ENCODE measurements around the gene LRP1B.
"Not testable (repeated sequence)": the region's sequence is repeated elsewhere in the genome, so short reads cannot be mapped to it uniquely, and the experiment has no call there.

The LRP1B gene

DNA sequence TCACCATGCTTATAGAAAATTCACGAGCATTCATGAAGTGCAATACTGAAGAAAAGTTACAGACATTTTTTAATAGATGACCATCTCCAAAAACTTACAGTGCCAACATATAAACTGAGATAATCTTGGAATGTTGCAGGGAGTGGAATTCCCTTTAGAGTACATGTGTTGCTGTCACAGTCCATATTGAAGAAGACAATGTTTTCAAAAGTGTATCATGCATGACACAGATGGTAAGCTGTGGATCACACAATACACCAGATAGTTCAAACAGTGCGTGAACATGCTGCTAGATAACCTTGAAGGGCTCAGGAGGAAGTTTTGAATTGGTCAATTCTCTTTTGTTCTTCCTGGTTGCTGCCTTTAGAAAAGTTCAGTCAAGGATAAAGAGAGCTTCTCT lies 1706.3 kb downstream of the LRP1B start:
- no peak for DNase-seq (ENCODE audit: low spot score)

DNA sequence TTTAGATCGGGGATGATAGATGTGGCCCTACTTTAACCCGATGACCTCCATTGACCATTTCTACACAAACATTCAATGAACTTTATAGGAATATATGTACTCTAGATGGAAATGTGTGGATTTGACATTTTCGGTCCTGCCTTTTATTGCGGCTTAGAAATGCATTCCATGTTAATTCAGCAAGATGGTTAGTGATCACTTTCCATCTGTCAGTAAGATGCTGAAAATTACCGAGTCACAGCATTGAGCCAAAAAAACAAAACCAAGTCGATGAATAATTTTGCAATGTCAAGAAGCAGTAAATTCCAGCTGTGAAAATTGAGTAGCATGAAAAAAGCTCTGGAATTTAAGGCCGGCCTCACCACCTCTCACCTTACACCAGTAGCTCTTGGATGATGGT lies 1708.1 kb downstream of the LRP1B start:
- DNase-seq (ENCODE audit: low spot score) = no peak

GRCh38 chr2:140417504-140417903 lies 1713.3 kb downstream of the LRP1B start:
- DNase-seq (ENCODE audit: low spot score) = no peak

DNA sequence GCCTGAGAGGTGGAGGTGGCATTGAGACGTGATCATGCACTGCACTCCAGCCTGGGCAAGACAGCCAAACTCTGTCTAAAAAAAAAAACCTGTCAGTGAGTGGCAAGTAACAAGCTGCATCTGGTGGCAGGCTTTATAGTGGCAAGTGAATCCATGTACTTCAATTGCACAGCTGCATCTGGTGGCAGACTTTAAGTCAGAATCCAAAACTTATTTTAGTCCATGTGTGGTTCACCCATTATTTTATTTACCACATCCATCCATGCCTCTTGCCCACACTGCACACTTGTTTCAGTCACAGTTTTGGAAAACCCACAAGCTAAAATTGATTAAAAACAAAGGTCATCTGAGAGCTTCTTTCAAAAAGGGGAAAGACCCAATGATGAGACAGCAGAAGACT lies 1714.2 kb downstream of the LRP1B start:
- no peak for DNase-seq (ENCODE audit: low spot score)

- not testable (repeated sequence) for DNase-seq (ENCODE audit: low spot score)
Observed at GRCh38 chr2:140415035-140415434, 1715.8 kb downstream of the LRP1B start.

DNA sequence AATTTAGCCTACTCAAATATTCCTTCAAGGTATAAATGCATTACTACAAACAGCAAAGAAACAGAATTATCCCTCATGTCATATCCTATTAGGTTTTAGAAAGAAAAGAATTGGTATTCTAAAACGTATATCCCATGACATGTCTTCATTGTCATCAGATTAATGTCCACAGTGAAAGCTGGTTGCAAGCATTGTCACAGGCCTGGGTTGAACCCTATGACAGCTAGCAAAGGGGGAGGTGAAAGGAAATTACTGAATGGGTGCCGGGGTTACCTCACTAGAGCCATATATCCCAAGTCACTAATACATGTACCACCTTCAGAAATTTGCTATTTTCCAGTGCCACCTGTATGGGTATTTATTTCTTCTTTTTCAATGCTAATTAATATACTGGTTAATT lies 1720.1 kb downstream of the LRP1B start:
- DNase-seq (ENCODE audit: low spot score) = no peak

DNA sequence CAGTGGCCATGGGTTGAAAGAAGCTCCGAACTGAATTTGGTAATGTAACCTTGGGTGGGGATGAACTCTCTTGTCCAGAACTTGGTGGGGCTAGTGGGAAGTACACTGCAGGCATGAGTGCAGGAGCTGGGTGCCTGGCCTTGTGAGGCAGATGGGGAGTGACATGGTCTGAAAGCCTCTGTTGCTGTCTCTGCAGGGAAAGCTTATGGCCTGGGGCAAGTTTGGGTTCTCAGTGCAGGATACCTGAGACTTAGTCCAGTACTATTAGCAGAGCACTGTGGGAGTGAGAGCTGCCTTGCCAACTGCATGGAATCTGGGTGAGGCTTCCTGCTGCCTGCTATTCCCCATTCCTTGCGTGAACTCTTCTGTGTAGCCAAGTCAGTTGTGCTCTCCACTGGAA lies 1729.8 kb downstream of the LRP1B start:
- no peak for DNase-seq (ENCODE audit: low spot score)

- DNase-seq (ENCODE audit: low spot score) = no peak
Observed at GRCh38 chr2:140392824-140393223, 1738.0 kb downstream of the LRP1B start.

DNA sequence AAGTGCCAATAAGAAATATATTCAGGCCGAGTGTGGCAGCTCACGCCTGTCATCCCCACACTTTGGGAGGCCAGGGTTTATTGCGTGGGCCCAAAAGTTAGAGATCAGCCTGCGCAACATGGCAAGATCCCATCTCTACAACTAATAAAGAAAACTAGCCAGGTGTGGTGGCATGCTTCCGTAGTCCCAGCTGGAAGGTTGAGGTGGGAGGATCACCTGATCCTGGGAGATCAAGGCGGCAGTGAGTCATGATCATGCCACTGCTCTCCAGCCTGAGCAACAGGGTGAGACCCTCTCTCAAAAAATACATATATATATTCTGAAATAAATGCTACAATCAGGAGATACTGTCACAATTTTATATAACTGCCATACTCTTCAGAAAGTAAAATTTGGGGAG lies 1745.9 kb downstream of the LRP1B start:
- no peak for DNase-seq (ENCODE audit: low spot score)

- DNase-seq (ENCODE audit: low spot score) = no peak
Observed at GRCh38 chr2:140383781-140384180, 1747.0 kb downstream of the LRP1B start.

GRCh38 chr2:140376686-140377085 lies 1754.1 kb downstream of the LRP1B start:
- DNase-seq (ENCODE audit: low spot score) = no peak

DNA sequence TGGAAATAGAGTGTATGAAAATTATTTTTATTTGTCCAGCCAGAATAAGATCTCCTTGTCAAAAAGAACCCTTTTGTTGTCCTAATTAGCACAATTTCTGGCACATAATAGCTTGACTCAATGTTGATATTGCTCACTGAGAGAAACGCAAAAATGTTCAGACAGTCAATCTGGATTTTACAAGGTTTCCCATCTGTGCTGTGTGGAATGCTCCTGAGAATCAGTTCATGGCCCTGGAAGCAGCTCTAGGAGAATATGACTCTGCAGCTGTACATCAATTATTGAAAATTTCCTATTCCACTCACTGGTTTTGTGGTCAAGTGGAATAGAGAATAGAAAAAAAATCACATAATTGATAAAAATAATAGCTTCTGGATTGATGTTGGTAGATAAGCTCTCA lies 1767.7 kb downstream of the LRP1B start:
- DNase-seq (ENCODE audit: low spot score) = no peak

GRCh38 chr2:140362361-140362760 lies 1768.5 kb downstream of the LRP1B start:
- DNase-seq (ENCODE audit: low spot score) = no peak

GRCh38 chr2:140359056-140359771 lies 1771.6 kb downstream of the LRP1B start:
- no peak for DNase-seq (ENCODE audit: low spot score)

DNA sequence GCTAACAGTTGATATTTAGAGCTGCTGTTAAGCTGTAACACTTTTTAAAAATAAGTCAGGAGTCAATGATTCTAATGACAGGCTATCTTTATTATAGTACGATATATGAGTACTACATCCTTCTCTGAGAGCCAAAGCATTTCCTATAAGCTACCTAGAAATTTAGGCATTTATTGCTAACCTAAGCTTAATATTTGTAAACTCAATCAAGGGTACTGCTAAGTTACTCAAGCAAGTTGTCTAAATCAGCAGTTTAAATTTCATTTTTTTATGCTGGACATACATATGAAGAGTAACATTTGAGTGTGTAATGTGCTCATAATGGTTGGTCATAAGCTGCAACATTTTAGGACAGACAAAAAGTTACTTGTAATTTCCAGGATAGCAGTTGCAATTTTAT lies 1774.1 kb downstream of the LRP1B start:
- DNase-seq (ENCODE audit: low spot score) = no peak

- DNase-seq (ENCODE audit: low spot score) = no peak
Observed at GRCh38 chr2:140355511-140356090, 1775.2 kb downstream of the LRP1B start.

DNA sequence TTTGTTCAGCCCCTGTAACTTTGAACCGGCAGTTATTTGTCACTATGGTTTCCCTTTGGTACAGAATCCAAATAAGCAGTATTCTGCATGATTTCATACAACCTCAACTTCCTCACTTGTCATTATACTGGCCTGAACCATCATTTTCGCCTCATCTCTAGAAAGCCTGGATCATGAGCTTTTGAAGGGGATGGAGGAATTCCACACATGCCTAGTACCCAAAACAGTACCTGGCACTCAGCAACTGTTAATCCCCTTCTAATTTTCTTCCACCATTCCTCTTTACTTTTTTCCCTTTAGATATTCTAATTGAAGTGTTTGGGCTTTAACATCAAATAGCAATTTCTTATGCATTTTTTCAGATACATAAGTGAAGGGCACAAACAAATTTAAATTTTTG lies 1776.3 kb downstream of the LRP1B start:
- DNase-seq (ENCODE audit: low spot score) = no peak

GRCh38 chr2:140353541-140353940 lies 1777.3 kb downstream of the LRP1B start:
- DNase-seq (ENCODE audit: low spot score) = no peak

GRCh38 chr2:140351692-140352091 lies 1779.1 kb downstream of the LRP1B start:
- DNase-seq (ENCODE audit: low spot score) = no peak

GRCh38 chr2:140349695-140350094 lies 1781.1 kb downstream of the LRP1B start:
- DNase-seq (ENCODE audit: low spot score) = no peak

DNA sequence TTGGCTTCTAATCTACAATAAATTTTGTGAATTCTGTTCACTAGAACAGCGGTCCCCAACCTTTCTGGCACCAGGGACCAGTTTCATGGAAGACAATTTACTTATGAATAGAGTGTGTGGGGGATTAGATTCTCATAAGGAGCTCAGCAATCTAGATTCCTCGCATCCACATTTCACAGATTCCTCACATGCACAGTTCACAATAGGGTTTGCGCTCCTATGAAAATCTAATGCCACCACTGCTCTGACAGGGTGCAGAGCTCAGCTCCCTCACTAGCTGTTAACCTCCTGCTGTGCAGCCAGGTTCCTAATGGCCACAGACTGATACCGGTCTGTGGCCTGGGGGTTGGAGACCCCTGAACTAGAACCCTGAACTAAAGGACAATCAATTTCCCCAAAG lies 1782.0 kb downstream of the LRP1B start:
- DNase-seq (ENCODE audit: low spot score) = no peak

DNA sequence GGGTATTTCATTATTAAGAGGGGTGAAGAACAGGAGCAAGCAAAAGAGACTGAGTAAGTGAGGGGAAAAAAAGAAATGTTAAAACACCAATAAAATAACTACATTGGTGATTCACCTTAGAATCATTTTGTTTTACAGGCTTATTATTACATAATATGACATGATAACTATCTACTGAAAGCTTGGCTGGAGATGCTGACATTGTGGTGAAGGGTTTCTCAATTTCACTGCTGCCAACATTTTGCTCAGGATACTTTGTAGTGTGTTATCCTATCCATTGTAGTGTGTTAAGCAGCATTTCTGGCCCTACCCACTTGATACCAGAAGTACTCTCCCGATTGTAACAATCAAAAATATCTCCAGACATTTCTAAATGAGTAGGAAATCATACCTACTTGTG lies 1786.0 kb downstream of the LRP1B start:
- DNase-seq (ENCODE audit: low spot score) = no peak

DNA sequence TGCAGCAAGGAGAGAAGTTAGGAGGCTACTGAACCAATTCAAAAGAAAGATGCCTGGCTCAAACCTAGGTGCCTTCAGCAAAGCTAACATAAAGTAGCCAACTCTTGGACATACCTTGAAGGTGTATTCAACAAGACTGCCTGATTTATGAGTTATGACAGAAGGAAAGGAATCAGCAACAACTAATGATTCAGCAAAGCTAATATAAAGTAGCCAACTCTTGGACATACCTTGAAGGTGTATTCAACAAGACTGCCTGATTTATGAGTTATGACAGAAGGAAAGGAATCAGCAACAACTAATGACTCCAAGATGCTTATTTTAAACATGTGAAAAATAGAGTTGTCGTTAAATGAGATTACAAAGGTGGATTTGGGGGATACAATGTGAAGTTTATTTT lies 1786.5 kb downstream of the LRP1B start:
- not testable (repeated sequence) for DNase-seq (ENCODE audit: low spot score)

GRCh38 chr2:140338795-140339194 lies 1792.0 kb downstream of the LRP1B start:
- no peak for DNase-seq (ENCODE audit: low spot score)

All from LoVo (cell line).